ENCODE results near the gene CAPN1.
A peak's percentile ranks its signal among the peaks of the same experiment; 100 is the strongest.
"Not testable (repeated sequence)": the region's sequence is repeated elsewhere in the genome, so short reads cannot be mapped to it uniquely, and the experiment has no call there.

Gene CAPN1

DNA sequence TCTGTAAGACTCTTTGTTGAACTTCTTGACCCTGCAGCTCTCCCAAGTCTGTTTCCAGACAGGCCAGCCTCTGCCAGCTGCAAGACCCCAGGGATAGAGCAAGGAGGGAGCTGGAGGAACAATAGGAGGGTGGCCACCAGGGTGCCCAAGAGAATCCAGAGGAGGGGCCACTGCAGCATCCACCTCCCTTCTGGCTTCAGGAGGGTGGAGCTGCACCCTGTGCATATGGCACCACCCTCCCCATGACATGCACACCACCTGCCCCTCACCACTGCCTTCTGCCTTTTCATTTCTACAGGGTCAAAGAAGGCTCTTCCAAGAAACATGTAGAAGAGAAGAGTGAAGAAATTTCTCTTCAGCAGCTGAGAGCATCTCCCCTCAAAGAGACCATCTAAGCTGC, 60.0 kb downstream of the CAPN1 start:
- Histone ChIP-seq H3K4me1 (ENCODE audit: insufficient read depth, insufficient read length) (peaks cover 7% of the 10 kb centered on the region), H3K4me3 (ENCODE audit: insufficient read length, low read depth) (no peak overlapping the region), H3K9ac (ENCODE audit: insufficient read length, low read depth) (no peak overlapping the region), H3K9me3 (ENCODE audit: insufficient read depth, low read length) (peaks cover 13% of the 10 kb centered on the region; the same call in 1 of the 2 replicates), H3K36me3 (ENCODE audit: insufficient read depth, insufficient read length, low read length) (no peaks in the 10 kb centered on the region), H3K27me3 (ENCODE audit: insufficient read depth, insufficient read length) (no peaks in the 10 kb centered on the region)
- no peak for DNase-seq (ENCODE audit: low read depth, low spot score)
- TF ChIP-seq SUZ12 (IDR thresholded peaks at IDR 0.05; ENCODE audit: extremely low read depth, insufficient read depth, insufficient read length), result no peak
- TF ChIP-seq YY1 (IDR thresholded peaks at IDR 0.05; ENCODE audit: insufficient read depth, insufficient read length), result no peak
- no peak for TF ChIP-seq ZNF274 (IDR thresholded peaks at IDR 0.05; ENCODE audit: low read depth, low read length)

DNA sequence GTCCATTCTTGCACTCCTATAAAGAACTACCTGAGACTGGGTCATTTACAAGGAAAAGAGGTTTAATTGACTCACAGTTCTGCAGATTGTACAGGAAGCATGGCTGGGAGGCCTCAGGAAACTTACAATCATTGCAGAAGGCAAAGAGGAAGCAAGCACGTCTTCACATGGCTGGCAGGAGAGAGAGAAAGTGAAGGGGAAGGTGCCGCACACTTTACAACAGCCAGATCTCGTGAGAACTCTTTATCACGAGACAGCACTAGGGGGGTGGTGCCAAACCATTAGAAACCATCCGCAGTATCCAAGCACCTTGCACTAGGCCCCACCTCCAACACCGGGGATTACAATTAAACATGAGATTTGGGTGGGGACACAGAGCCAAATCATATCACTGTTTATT, 60.7 kb downstream of the CAPN1 start:
- Histone ChIP-seq H3K9me3 (ENCODE audit: insufficient read depth, low read length) (peaks cover 13% of the 10 kb centered on the region; the same call in 1 of the 2 replicates), H3K27me3 (ENCODE audit: insufficient read depth, insufficient read length) (no peaks in the 10 kb centered on the region), H3K4me1 (ENCODE audit: insufficient read depth, insufficient read length) (peaks cover 4% of the 10 kb centered on the region), H3K36me3 (ENCODE audit: insufficient read depth, insufficient read length, low read length) (no peaks in the 10 kb centered on the region), H3K4me3 (ENCODE audit: insufficient read length, low read depth) (no peak overlapping the region), H3K9ac (ENCODE audit: insufficient read length, low read depth) (no peak overlapping the region)
- no peak for DNase-seq (ENCODE audit: low read depth, low spot score)
- no peak for TF ChIP-seq YY1 (IDR thresholded peaks at IDR 0.05; ENCODE audit: insufficient read depth, insufficient read length)
- TF ChIP-seq ZNF274 (IDR thresholded peaks at IDR 0.05; ENCODE audit: low read depth, low read length), result no peak
- no peak for TF ChIP-seq SUZ12 (IDR thresholded peaks at IDR 0.05; ENCODE audit: extremely low read depth, insufficient read depth, insufficient read length)

DNA sequence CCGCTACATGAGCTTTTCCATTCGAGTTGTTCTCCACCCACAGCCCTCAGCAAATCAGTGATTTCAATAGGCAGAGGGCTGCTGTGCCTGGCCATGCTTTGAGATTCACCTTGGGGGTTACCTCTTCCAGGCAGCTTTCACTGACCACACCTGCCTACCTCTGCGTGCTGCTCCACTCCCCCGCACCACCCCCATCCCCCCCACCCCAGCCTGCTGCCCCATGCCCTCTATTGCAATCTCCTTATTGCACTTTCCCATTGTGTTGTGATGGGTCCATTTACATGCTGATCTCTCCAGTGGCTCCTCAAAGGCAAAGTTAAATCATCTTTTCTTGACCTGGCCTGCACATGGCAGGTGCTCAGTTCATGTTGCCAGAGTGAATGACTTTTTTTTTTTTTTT, 62.1 kb downstream of the CAPN1 start:
- H3K36me3 ChIP-seq (ENCODE audit: insufficient read depth, insufficient read length, low read length), result no peaks in the 10 kb centered on the region
- no peak overlapping the region for H3K9ac ChIP-seq (ENCODE audit: insufficient read length, low read depth)
- peaks cover 13% of the 10 kb centered on the region; the same call in 1 of the 2 replicates for H3K9me3 ChIP-seq (ENCODE audit: insufficient read depth, low read length)
- peak; percentile 64 for DNase-seq (ENCODE audit: low read depth, low spot score)
- H3K27me3 ChIP-seq (ENCODE audit: insufficient read depth, insufficient read length), result no peaks in the 10 kb centered on the region
- TF ChIP-seq YY1 (IDR thresholded peaks at IDR 0.05; ENCODE audit: insufficient read depth, insufficient read length) (no peak), ZNF274 (IDR thresholded peaks at IDR 0.05; ENCODE audit: low read depth, low read length) (no peak), SUZ12 (IDR thresholded peaks at IDR 0.05; ENCODE audit: extremely low read depth, insufficient read depth, insufficient read length) (no peak)
- H3K4me1 ChIP-seq (ENCODE audit: insufficient read depth, insufficient read length), result peaks cover 4% of the 10 kb centered on the region
- no peak overlapping the region for H3K4me3 ChIP-seq (ENCODE audit: insufficient read length, low read depth)

DNA sequence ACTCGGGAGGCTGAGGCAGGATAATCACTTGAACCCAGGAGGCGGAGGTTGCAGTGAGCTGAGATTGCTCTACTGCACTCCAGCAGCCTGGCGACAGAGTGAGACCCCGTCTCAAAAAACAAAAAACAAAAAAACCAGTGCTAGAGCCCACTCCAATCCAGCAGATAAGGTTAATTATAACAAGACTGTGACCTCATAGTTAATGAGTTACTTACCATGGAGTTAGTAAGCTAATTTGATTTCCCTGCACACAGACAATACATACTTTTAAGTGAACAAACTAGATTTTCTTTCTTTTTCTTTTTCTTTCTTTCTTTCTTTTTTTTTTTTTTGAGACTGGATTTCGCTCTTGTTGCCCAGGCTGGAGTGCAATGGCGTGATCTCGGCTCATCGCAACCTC, 63.3 kb downstream of the CAPN1 start:
- peaks cover 13% of the 10 kb centered on the region; the same call in 1 of the 2 replicates for H3K9me3 ChIP-seq (ENCODE audit: insufficient read depth, low read length)
- H3K27me3 ChIP-seq (ENCODE audit: insufficient read depth, insufficient read length); H3K4me3 ChIP-seq (ENCODE audit: insufficient read length, low read depth); H3K9ac ChIP-seq (ENCODE audit: insufficient read length, low read depth); H3K36me3 ChIP-seq (ENCODE audit: insufficient read depth, insufficient read length, low read length); DNase-seq (ENCODE audit: low read depth, low spot score); H3K4me1 ChIP-seq (ENCODE audit: insufficient read depth, insufficient read length): not testable (repeated sequence)

DNA sequence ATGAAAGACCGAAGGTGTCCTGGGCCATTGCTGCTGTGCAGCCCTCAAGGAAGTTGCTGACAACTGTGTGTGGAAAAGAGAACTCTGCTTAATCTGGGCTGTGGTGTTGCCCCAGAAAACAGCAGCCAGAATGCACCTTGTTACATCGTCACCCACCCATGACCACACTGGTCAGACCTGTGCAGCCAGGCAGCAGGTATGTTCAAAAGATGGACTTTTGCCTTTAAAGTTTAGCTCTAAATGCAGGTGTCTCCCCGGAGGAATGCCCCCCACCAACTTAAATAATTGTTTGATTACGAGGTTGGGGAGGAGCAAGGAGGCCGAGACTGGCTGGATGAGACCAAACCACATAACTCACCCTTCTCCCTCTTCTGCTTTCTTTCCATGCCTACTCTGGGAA, 64.8 kb downstream of the CAPN1 start:
- no peak for DNase-seq (ENCODE audit: low read depth, low spot score)
- TF ChIP-seq YY1 (IDR thresholded peaks at IDR 0.05; ENCODE audit: insufficient read depth, insufficient read length) (no peak), ZNF274 (IDR thresholded peaks at IDR 0.05; ENCODE audit: low read depth, low read length) (no peak), SUZ12 (IDR thresholded peaks at IDR 0.05; ENCODE audit: extremely low read depth, insufficient read depth, insufficient read length) (no peak)
- Histone ChIP-seq H3K9me3 (ENCODE audit: insufficient read depth, low read length) (peaks cover 11% of the 10 kb centered on the region; the same call in 1 of the 2 replicates), H3K9ac (ENCODE audit: insufficient read length, low read depth) (no peak overlapping the region), H3K36me3 (ENCODE audit: insufficient read depth, insufficient read length, low read length) (no peaks in the 10 kb centered on the region), H3K27me3 (ENCODE audit: insufficient read depth, insufficient read length) (no peaks in the 10 kb centered on the region), H3K4me1 (ENCODE audit: insufficient read depth, insufficient read length) (peaks cover 4% of the 10 kb centered on the region), H3K4me3 (ENCODE audit: insufficient read length, low read depth) (no peak overlapping the region)

DNA sequence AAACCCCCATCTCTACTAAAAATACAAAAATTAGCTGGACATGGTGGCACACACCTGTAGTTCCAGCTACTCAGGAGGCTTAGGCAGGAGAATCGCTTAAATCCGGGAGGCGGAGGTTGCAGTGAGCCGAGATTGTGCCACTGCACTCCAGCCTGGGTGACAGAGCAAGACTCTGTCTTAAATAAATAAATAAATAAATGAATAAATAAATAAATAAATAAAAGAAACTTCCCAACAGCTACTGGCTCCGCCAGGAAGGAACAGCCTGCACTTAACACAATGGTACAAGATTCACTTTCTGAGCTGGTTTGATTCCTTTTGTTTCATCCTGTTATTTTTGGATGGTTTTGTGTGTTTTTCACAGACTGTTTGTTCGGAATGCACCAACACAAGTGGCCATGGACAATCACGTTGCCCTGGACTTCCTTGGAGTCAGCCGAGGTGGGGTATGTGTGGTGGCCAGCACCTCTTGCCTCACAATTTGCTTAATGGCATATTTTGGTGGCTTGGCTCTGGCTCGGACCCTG, 66.5 kb downstream of the CAPN1 start:
- H3K36me3 ChIP-seq (ENCODE audit: insufficient read depth, insufficient read length, low read length), result not testable (repeated sequence)

DNA sequence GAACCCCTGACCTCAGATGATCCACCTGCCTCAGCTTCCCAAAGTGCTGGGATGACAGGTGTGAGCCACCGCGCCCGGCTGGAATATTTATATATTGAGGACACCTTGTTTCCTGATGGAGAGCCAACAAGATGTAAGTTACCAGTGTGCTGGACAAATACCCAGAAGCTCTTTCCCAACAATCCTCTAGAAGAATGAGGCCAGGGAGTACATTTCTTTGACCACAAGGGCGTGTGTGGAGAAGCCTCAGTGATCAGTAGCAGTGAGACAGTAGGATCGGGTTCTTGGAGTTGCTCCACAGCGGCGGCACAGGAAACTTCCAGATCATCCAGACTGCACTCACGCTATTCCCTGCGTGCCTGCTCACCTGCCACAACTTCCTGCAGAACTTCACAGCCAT, 69.7 kb downstream of the CAPN1 start:
- Histone ChIP-seq H3K4me3 (ENCODE audit: insufficient read length, low read depth) (no peak overlapping the region), H3K4me1 (ENCODE audit: insufficient read depth, insufficient read length) (peaks cover under 1% of the 10 kb centered on the region), H3K27me3 (ENCODE audit: insufficient read depth, insufficient read length) (no peaks in the 10 kb centered on the region), H3K9ac (ENCODE audit: insufficient read length, low read depth) (no peak overlapping the region), H3K36me3 (ENCODE audit: insufficient read depth, insufficient read length, low read length) (no peaks in the 10 kb centered on the region), H3K9me3 (ENCODE audit: insufficient read depth, low read length) (no peaks in the 10 kb centered on the region)
- TF ChIP-seq ZNF274 (IDR thresholded peaks at IDR 0.05; ENCODE audit: low read depth, low read length), result no peak
- no peak for TF ChIP-seq SUZ12 (IDR thresholded peaks at IDR 0.05; ENCODE audit: extremely low read depth, insufficient read depth, insufficient read length)
- no peak for TF ChIP-seq YY1 (IDR thresholded peaks at IDR 0.05; ENCODE audit: insufficient read depth, insufficient read length)
- no peak for DNase-seq (ENCODE audit: low read depth, low spot score)

More for the DNA sequence above, 66.5 kb downstream of the CAPN1 start:
- not testable (repeated sequence) for DNase-seq (ENCODE audit: low read depth, low spot score); H3K27me3 ChIP-seq (ENCODE audit: insufficient read depth, insufficient read length); H3K9ac ChIP-seq (ENCODE audit: insufficient read length, low read depth); H3K4me1 ChIP-seq (ENCODE audit: insufficient read depth, insufficient read length); H3K4me3 ChIP-seq (ENCODE audit: insufficient read length, low read depth); H3K9me3 ChIP-seq (ENCODE audit: insufficient read depth, low read length)

DNA sequence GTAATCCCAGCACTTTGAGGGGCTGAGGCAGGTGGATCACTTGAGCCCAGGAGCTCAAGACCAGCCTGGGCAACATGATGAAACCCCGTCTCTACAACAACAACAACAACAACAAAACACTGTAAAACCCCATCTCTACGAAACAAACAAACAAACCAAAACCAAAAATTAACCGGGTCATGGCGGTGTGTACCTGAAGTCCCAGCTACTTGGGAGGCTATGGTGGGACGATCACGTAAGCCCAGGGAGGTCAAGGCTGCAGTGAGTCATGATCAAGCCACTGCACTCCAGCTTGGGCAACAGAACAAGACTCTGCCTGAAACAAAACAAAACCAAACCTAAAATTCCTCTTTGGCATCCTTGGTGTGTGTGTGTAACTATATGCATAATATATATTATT, 73.0 kb downstream of the CAPN1 start:
- Histone ChIP-seq H3K36me3 (ENCODE audit: insufficient read depth, insufficient read length, low read length) (no peaks in the 10 kb centered on the region), H3K9me3 (ENCODE audit: insufficient read depth, low read length) (no peaks in the 10 kb centered on the region), H3K9ac (ENCODE audit: insufficient read length, low read depth) (no peak overlapping the region), H3K27me3 (ENCODE audit: insufficient read depth, insufficient read length) (no peaks in the 10 kb centered on the region), H3K4me3 (ENCODE audit: insufficient read length, low read depth) (no peak overlapping the region), H3K4me1 (ENCODE audit: insufficient read depth, insufficient read length) (no peaks in the 10 kb centered on the region)
- DNase-seq (ENCODE audit: low read depth, low spot score), result no peak
- TF ChIP-seq SUZ12 (IDR thresholded peaks at IDR 0.05; ENCODE audit: extremely low read depth, insufficient read depth, insufficient read length), result no peak
- no peak for TF ChIP-seq ZNF274 (IDR thresholded peaks at IDR 0.05; ENCODE audit: low read depth, low read length)
- no peak for TF ChIP-seq YY1 (IDR thresholded peaks at IDR 0.05; ENCODE audit: insufficient read depth, insufficient read length)
